Measurements from ENCODE around the gene TFCP2. TPM values are rescaled to one million over a fixed set of nuclear protein-coding genes. Genes with fewer than 3 reads are reported as not detected.

The TFCP2 gene
- polyA plus RNA-seq, 3 donors = 7.1 to 25.4 (median 14.2) TPM

- Histone ChIP-seq H3K79me2 (ENCODE audit: insufficient read depth, low read length) (peaks cover under 1% of the 10 kb centered on the region), H3K4me1 (ENCODE audit: control insufficient read depth in 1 of 2, insufficient read depth in 2 of 2, low read length in 2 of 2) (peaks cover 14 to 16% of the 10 kb centered on the region in 2 donors), H3K4me3 (replicated peaks in 1 of 3; ENCODE audit: low read depth in 2 of 3, low read length in 3 of 3) (no peak overlapping the region), H3K27ac (ENCODE audit: low read depth in 1 of 2, low read length in 2 of 2) (no peak overlapping the region), H2AFZ (ENCODE audit: insufficient read depth, low read depth, low read length, poor library complexity, severe bottlenecking) (no peak overlapping the region), H4K20me1 (ENCODE audit: insufficient read depth, low read length) (no peaks in the 10 kb centered on the region), H3K4me2 (replicated peaks; ENCODE audit: extremely low read depth, low read length, poor library complexity, severe bottlenecking) (no peak overlapping the region), H3K27me3 (ENCODE audit: control insufficient read depth in 2 of 2, insufficient read depth in 2 of 2, low read length in 2 of 2) (no peaks in the 10 kb centered on the region), H3K36me3 (replicated peaks in 1 of 2; ENCODE audit: control insufficient read depth in 1 of 2, insufficient read depth in 2 of 2, low read length in 2 of 2) (no peaks in the 10 kb centered on the region), H3K9me3 (replicated peaks in 1 of 2; ENCODE audit: control insufficient read depth in 1 of 2, insufficient read depth in 1 of 2, low read length in 2 of 2) (no peaks in the 10 kb centered on the region), H3K9ac (ENCODE audit: insufficient read depth, low read length, poor library complexity, severe bottlenecking) (no peak overlapping the region)
- peaks cover 0 to 2% (median 0%) of the 10 kb centered on the region in 7 donors for H3K9me3 Mint-ChIP-seq
- no CpG with 5 or more reads among the region's 2 CpGs for WGBS (ENCODE audit: insufficient coverage)
- no peaks in the 10 kb centered on the region for H3K36me3 Mint-ChIP-seq
- TF ChIP-seq CTCF (IDR thresholded peaks at IDR 0.05) = no peak
- H3K27me3 Mint-ChIP-seq (ENCODE audit: low read depth in 3 of 3) = peaks cover 0 to 2% (median 0%) of the 10 kb centered on the region in 3 donors
- intact Hi-C loops (cut with micrococcal nuclease) = loop anchor here (10.0 kb wide), 3 partner anchors 57 to 133 kb away; partner anchors contain the start of genes DAZAP2 (in 1 of the 2) and LETMD1 (in 1 of the 2)
- peaks cover 11% of the 10 kb centered on the region for H3K4me1 Mint-ChIP-seq
- no peak overlapping the region for H3K27ac Mint-ChIP-seq
- DNase-seq = no peak
- H3K4me3 Mint-ChIP-seq = no peak overlapping the region
These were observed 5.0 kb upstream of the TFCP2 start for GRCh38 chr12:51177897-51178296.

- Histone ChIP-seq H4K20me1 (ENCODE audit: insufficient read depth, low read length) (peaks cover 11% of the 10 kb centered on the region), H2AFZ (ENCODE audit: insufficient read depth, low read depth, low read length, poor library complexity, severe bottlenecking) (peak overlapping the region; percentile 43), H3K4me3 (replicated peaks in 1 of 3; ENCODE audit: low read depth in 2 of 3, low read length in 3 of 3) (peak overlapping the region in 1 of 3 experiments; percentile 98), H3K27me3 (ENCODE audit: control insufficient read depth in 2 of 2, insufficient read depth in 2 of 2, low read length in 2 of 2) (no peaks in the 10 kb centered on the region), H3K36me3 (replicated peaks in 1 of 2; ENCODE audit: control insufficient read depth in 1 of 2, insufficient read depth in 2 of 2, low read length in 2 of 2) (peaks cover 0 to 1% of the 10 kb centered on the region in 2 donors), H3K4me1 (ENCODE audit: control insufficient read depth in 1 of 2, insufficient read depth in 2 of 2, low read length in 2 of 2) (peaks cover 33 to 35% of the 10 kb centered on the region in 2 donors), H3K9me3 (replicated peaks in 1 of 2; ENCODE audit: control insufficient read depth in 1 of 2, insufficient read depth in 1 of 2, low read length in 2 of 2) (no peaks in the 10 kb centered on the region), H3K79me2 (ENCODE audit: insufficient read depth, low read length) (peaks cover 34% of the 10 kb centered on the region), H3K27ac (ENCODE audit: low read depth in 1 of 2, low read length in 2 of 2) (peak overlapping the region; percentile 92 to 100), H3K9ac (ENCODE audit: insufficient read depth, low read length, poor library complexity, severe bottlenecking) (no peak overlapping the region), H3K4me2 (replicated peaks; ENCODE audit: extremely low read depth, low read length, poor library complexity, severe bottlenecking) (no peak overlapping the region)
- peaks cover 0 to 2% (median 0%) of the 10 kb centered on the region in 7 donors for H3K9me3 Mint-ChIP-seq
- H3K27ac Mint-ChIP-seq = no peak overlapping the region
- H3K4me3 Mint-ChIP-seq = no peak overlapping the region
- no CpG with 5 or more reads among the region's 1 CpG for WGBS (ENCODE audit: insufficient coverage)
- peaks cover 2 to 5% of the 10 kb centered on the region in 2 donors for H3K36me3 Mint-ChIP-seq
- H3K4me1 Mint-ChIP-seq = peaks cover 15% of the 10 kb centered on the region
- intact Hi-C loops (cut with micrococcal nuclease) = loop anchor here (5.0 to 10.0 kb wide), 4 partner anchors 60 to 130 kb away; partner anchors contain the start of genes LETMD1 (in 2 of the 2) and DAZAP2 (in 1 of the 2)
- TF ChIP-seq CTCF (IDR thresholded peaks at IDR 0.05) = no peak
- peak in 1 of 3 donors; percentile 1 for DNase-seq
- H3K27me3 Mint-ChIP-seq (ENCODE audit: low read depth in 3 of 3) = no peaks in the 10 kb centered on the region
These were observed 1.6 kb upstream of the TFCP2 start for GRCh38 chr12:51174501-51174900.
